Measurements from ENCODE around the gene DMP1. TPM values are rescaled to one million over a fixed set of nuclear protein-coding genes. Genes with fewer than 3 reads are reported as not detected.

Gene DMP1
- total and polyA plus RNA-seq, 2 of the 8 experiments (the other 6 are each of a cell fraction or from before 2014, with no cell fraction given): 0.05 to 0.17 TPM

GRCh38 chr4:87688316-87688715 is 38.2 kb downstream of the DMP1 start (continued):
- no peak for TF ChIP-seq CHD7 (IDR thresholded peaks at IDR 0.05; ENCODE audit: insufficient replicate concordance, low read length)
- TF ChIP-seq GABPA (IDR thresholded peaks at IDR 0.05; ENCODE audit: borderline replicate concordance, insufficient read depth, low read length): no peak
- no peak for TF ChIP-seq HDAC6 (IDR thresholded peaks at IDR 0.05; ENCODE audit: low read depth, low read length)
- no peak for TF ChIP-seq RAD21 (IDR thresholded peaks at IDR 0.05 in 1 of 2, conservative IDR thresholded peaks at IDR 0.05 in 1 of 2; ENCODE audit: low read depth in 2 of 2, low read length in 2 of 2)
- TF ChIP-seq CREB1 (IDR thresholded peaks at IDR 0.05): no peak
- TF ChIP-seq ASH2L (IDR thresholded peaks at IDR 0.05; ENCODE audit: low read length): no peak
- no peak for TF ChIP-seq CTCF (IDR thresholded peaks at IDR 0.05; ENCODE audit: control extremely low read depth in 1 of 3, insufficient read depth in 1 of 3, low read depth in 1 of 3, low read length in 3 of 3)
- TF ChIP-seq ZNF274 (IDR thresholded peaks at IDR 0.05; ENCODE audit: borderline replicate concordance, extremely low read depth, low read length): no peak
